ENCODE data around the gene PRR11.

GRCh38 chr17:59186850-59187249 is 31.3 kb downstream of the PRR11 start:
- TF ChIP-seq CTCF (IDR thresholded peaks at IDR 0.05; ENCODE audit: low read length) (no peak), EZH2 (optimal IDR thresholded peaks at IDR 0.05; ENCODE audit: low read depth, low read length) (no peak), EZH2phosphoT487 (IDR thresholded peaks at IDR 0.05; ENCODE audit: low read length) (no peak)
